ENCODE results near the gene B3GNT5. TPM values are rescaled to one million over a fixed set of nuclear protein-coding genes. Genes with fewer than 3 reads are reported as not detected.

Gene B3GNT5
- total and polyA plus RNA-seq, 9 of the 15 experiments (the other 6 are each of a cell fraction or from before 2014, with no cell fraction given), result 8.8 to 23.8 (median 14.4) TPM

DNA sequence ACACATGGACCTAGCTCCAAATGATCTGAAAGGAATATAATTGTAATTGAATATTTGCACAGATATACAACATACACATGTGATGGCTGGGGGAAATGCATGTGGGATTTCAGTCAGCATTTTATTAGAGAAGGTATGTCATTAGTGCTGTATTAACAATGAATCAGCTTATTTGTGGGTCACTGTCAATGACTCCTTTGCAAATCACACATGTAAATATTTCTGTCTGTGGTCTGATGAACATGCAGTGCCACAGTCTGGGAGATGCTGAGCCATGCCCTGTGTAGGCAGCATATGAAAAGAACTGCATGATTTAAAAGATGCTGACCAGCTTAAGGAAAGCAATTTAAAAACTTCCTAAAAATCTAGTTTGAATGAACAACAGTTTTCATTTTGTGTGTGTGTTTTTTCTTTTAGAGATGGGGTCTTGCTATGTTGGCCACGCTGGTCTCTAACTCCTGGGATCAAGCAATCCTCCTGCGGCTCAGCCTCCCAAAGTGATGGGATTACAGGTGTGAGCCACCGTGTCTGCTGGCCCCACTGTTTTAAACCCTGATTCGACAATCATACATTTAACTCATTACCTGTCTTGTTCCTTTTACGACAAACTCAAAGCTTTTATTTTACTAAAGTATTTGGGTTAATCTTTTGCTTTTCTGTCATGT, 803 bp upstream of the B3GNT5 start:
- Histone ChIP-seq H3K9me3 (replicated peaks; ENCODE audit: control insufficient read depth, insufficient read depth, low read depth, low read length) (no peaks in the 10 kb centered on the region), H2AFZ (ENCODE audit: low read depth, low read length) (peak overlapping the region; percentile 80), H3K4me1 (replicated peaks in 1 of 2; ENCODE audit: control insufficient read depth in 2 of 2, insufficient read depth in 2 of 2, low read length in 2 of 2) (peaks cover 11 to 18% of the 10 kb centered on the region in 2 experiments; a peak in 4 of 5 replicates), H3K27me3 (ENCODE audit: control insufficient read depth in 2 of 2, insufficient read depth in 2 of 2, low read length in 2 of 2) (no peaks in the 10 kb centered on the region), H3K4me2 (ENCODE audit: insufficient read depth, low read length) (no peak overlapping the region), H3K79me2 (ENCODE audit: control insufficient read depth, insufficient read depth, low read length) (peaks cover 41% of the 10 kb centered on the region), H3K36me3 (ENCODE audit: control insufficient read depth, insufficient read depth, low read length) (peaks cover 9% of the 10 kb centered on the region; the same call in 1 of the 3 replicates), H3K9ac (ENCODE audit: insufficient read depth in 1 of 2, low read depth in 2 of 2, low read length in 2 of 2) (no peak overlapping the region), H3K9me1 (ENCODE audit: control insufficient read depth, insufficient read depth, low read length) (no peaks in the 10 kb centered on the region), H3K27ac (ENCODE audit: extremely low read depth, low read depth, low read length) (no peak overlapping the region), H3K4me3 (no peak overlapping the region), H4K20me1 (replicated peaks; ENCODE audit: control insufficient read depth, insufficient read depth, low read length) (no peaks in the 10 kb centered on the region)
- in situ Hi-C loops (cut with MboI) (no loop called here), intact Hi-C loops (cut with micrococcal nuclease) (loop anchor here (5.0 to 10.0 kb wide), 2 partner anchors 65 to 103 kb away; no protein-coding TSS in a partner anchor)
- ChIA-PET CTCF (ENCODE audit: low intra/inter-chr PET ratio) (no interaction called here), POLR2A (interaction anchor here (1.2 to 1.8 kb wide), 2 partner anchors 13 to 15 kb away, joined by 6 read pairs; no protein-coding TSS in a partner anchor)
- ATAC-seq, result no peak
- 62% methylated on average over 5 of the region's 5 CpGs for WGBS (ENCODE audit: insufficient coverage, low coverage, missing lambda C conversion rate)
- no peak for DNase-seq (ENCODE audit: extremely low read depth in 1 of 4, low spot score in 3 of 4)
- TF ChIP-seq RBM25 (IDR thresholded peaks at IDR 0.05; ENCODE audit: low read depth, low read length, severe bottlenecking) (peak; percentile 65), ZNF121 (CRISPR knock-in tag; conservative IDR thresholded peaks at IDR 0.05) (peak; percentile 93), SRF (CRISPR knock-in tag; IDR thresholded peaks at IDR 0.05) (no peak), ZNF316 (IDR thresholded peaks at IDR 0.05) (peak; percentile 76), STAT5B (CRISPR knock-in tag; IDR thresholded peaks at IDR 0.05) (no peak), STAT5A (IDR thresholded peaks at IDR 0.05; ENCODE audit: borderline replicate concordance, low read length) (no peak), NFE2 (IDR thresholded peaks at IDR 0.05; ENCODE audit: low read depth) (0 out of 2 replicates have a peak, but pooled peaks have one; percentile 20), MAFG (tag; conservative IDR thresholded peaks at IDR 0.05) (0 out of 2 replicates have a peak, but pooled peaks have one; percentile 20)
- TF ChIP-seq, protein P1, sequence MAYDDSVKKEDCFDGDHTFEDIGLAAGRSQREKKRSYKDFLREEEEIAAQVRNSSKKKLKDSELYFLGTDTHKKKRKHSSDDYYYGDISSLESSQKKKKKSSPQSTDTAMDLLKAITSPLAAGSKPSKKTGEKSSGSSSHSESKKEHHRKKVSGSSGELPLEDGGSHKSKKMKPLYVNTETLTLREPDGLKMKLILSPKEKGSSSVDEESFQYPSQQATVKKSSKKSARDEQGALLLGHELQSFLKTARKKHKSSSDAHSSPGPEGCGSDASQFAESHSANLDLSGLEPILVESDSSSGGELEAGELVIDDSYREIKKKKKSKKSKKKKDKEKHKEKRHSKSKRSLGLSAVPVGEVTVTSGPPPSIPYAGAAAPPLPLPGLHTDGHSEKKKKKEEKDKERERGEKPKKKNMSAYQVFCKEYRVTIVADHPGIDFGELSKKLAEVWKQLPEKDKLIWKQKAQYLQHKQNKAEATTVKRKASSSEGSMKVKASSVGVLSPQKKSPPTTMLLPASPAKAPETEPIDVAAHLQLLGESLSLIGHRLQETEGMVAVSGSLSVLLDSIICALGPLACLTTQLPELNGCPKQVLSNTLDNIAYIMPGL (CRISPR knock-in tag; IDR thresholded peaks at IDR 0.05), result no peak
- BruUV-seq (replicated peaks), result no TSS peak
- peak; percentile 67 for FAIRE-seq
